WTC11 (cell line): Measurements from ENCODE around the gene FCHSD1. TPM values are rescaled to one million over a fixed set of nuclear protein-coding genes. Genes with fewer than 3 reads are reported as not detected.

Experiments
- ATAC-seq: fragments of 200-7000 bp; cut with Tn5 transposase; 2 replicates; pipeline ENCODE4 v1.10.0; 2021; ENCODE audit warnings: mild to moderate bottlenecking, moderate library complexity
- CTCF ChIA-PET: fragments of 300-600 bp; sonication (Branson Sonifier 250); formaldehyde crosslinking; loops from one replicate; lab custom pipeline; 2021; ENCODE audit warnings: antibody characterized with exemption; lab: Charles Lee
- POLR2A ChIA-PET: fragments of 350-600 bp; sonication (Branson Sonifier 250); formaldehyde crosslinking; loops from one replicate; lab custom pipeline; 2021; ENCODE audit warnings: antibody characterized with exemption; lab: Charles Lee
- DNase-seq: peaks from one replicate; pipeline ENCODE4 v3.0.0; 2021; ENCODE audit warnings: low spot score
- H3K27ac Mint-ChIP-seq: 2 replicates; pipeline ENCODE4 v1.8.0; 2021; ENCODE audit warnings: mixed read lengths
- H3K27me3 Mint-ChIP-seq: 2 replicates; pipeline ENCODE4 v1.8.0; 2021; ENCODE audit warnings: low read depth, mild to moderate bottlenecking, moderate library complexity, mixed read lengths
- H3K36me3 Mint-ChIP-seq: 2 replicates; pipeline ENCODE4 v1.8.0; 2021; ENCODE audit warnings: mixed read lengths
- H3K4me1 Mint-ChIP-seq: 2 replicates; pipeline ENCODE4 v1.8.0; 2022; ENCODE audit warnings: mixed read lengths
- H3K4me3 Mint-ChIP-seq: 2 replicates; pipeline ENCODE4 v1.8.0; 2021; ENCODE audit warnings: mild to moderate bottlenecking, moderate library complexity, mixed read lengths
- H3K9me3 Mint-ChIP-seq: 2 replicates; pipeline ENCODE4 v1.8.0; 2021; ENCODE audit warnings: mixed read lengths
- ARID4B ChIP-seq: sonication (generic); formaldehyde crosslinking; IDR thresholded peaks from 2 replicates; pipeline ENCODE4 v1.8.0; 2023; ENCODE audit warnings: missing genetic modification reagents, mild to moderate bottlenecking, borderline replicate concordance
- E2F1 ChIP-seq: sonication (generic); formaldehyde crosslinking; IDR thresholded peaks from 2 replicates; pipeline ENCODE4 v1.8.0; 2022; ENCODE audit warnings: mild to moderate bottlenecking, missing genetic modification reagents
- E2F5 ChIP-seq: sonication (generic); formaldehyde crosslinking; IDR thresholded peaks from 2 replicates; pipeline ENCODE4 v1.8.1; 2022; ENCODE audit warnings: mild to moderate bottlenecking, moderate library complexity, missing genetic modification reagents
- ERG ChIP-seq: fragments of 250-450 bp; sonication (Bioruptor Pico); IDR thresholded peaks from 2 replicates; pipeline ENCODE4 v1.8.0; 2021; ENCODE audit warnings: mild to moderate bottlenecking
- ESRRA ChIP-seq: sonication (generic); formaldehyde crosslinking; IDR thresholded peaks from 2 replicates; pipeline ENCODE4 v1.8.1; 2022; ENCODE audit warnings: mild to moderate bottlenecking, missing genetic modification reagents, borderline replicate concordance
- FOXP1 ChIP-seq: sonication (generic); formaldehyde crosslinking; IDR thresholded peaks from 2 replicates; pipeline ENCODE4 v1.8.0; 2022; ENCODE audit warnings: missing genetic modification reagents, mild to moderate bottlenecking, moderate library complexity, borderline replicate concordance
- NFE2L1 ChIP-seq: sonication (generic); formaldehyde crosslinking; IDR thresholded peaks from 2 replicates; pipeline ENCODE4 v1.8.1; 2023; ENCODE audit warnings: missing genetic modification reagents
- OVOL2 ChIP-seq: fragments of 250-450 bp; sonication (Bioruptor Pico); IDR thresholded peaks from 2 replicates; pipeline ENCODE4 v1.9.0; 2021; ENCODE audit warnings: mild to moderate bottlenecking, borderline replicate concordance
- SMAD3 ChIP-seq: sonication (generic); formaldehyde crosslinking; IDR thresholded peaks from 2 replicates; pipeline ENCODE4 v1.8.0; 2022; ENCODE audit warnings: missing genetic modification reagents, mild to moderate bottlenecking, borderline replicate concordance
- USF2 ChIP-seq: sonication (generic); formaldehyde crosslinking; IDR thresholded peaks from 2 replicates; pipeline ENCODE4 v1.8.1; 2023; ENCODE audit warnings: mild to moderate bottlenecking, missing genetic modification reagents, moderate library complexity
- ZNF121 ChIP-seq: sonication (generic); formaldehyde crosslinking; IDR thresholded peaks from 2 replicates; pipeline ENCODE4 v1.8.0; 2023; ENCODE audit warnings: missing genetic modification reagents
- ZNF138 ChIP-seq: sonication (generic); formaldehyde crosslinking; conservative IDR thresholded peaks from 2 replicates; pipeline ENCODE4 v1.8.1; 2022; ENCODE audit warnings: mild to moderate bottlenecking, moderate library complexity, missing genetic modification reagents
- ZNF219 ChIP-seq: sonication (generic); formaldehyde crosslinking; IDR thresholded peaks from 2 replicates; pipeline ENCODE4 v1.8.0; 2023; ENCODE audit warnings: missing genetic modification reagents, mild to moderate bottlenecking, borderline replicate concordance
- ZNF281 ChIP-seq: sonication (generic); formaldehyde crosslinking; IDR thresholded peaks from 2 replicates; pipeline ENCODE4 v1.8.0; 2023; ENCODE audit warnings: mild to moderate bottlenecking, missing genetic modification reagents
- ZNF396 ChIP-seq: fragments of 250-450 bp; sonication (Bioruptor Pico); IDR thresholded peaks from 2 replicates; pipeline ENCODE4 v1.8.0; 2021; ENCODE audit warnings: mild to moderate bottlenecking, moderate library complexity, borderline replicate concordance
- total RNA-seq: library from RNA; stranded (reverse); gene quantifications from 3 replicates; pipeline ENCODE4 v1.2.3, GENCODE V29; 2021

Gene FCHSD1
- total RNA-seq, 1 experiment from 2014 or later = 50.3 TPM

GRCh38 chr5:141605523-141606277, 45.5 kb downstream of the FCHSD1 start:
- Mint-ChIP-seq H3K27ac (peak overlapping the region; percentile 8), H3K4me1 (peaks cover 14% of the 10 kb centered on the region), H3K27me3 (no peaks in the 10 kb centered on the region), H3K36me3 (peaks cover 2% of the 10 kb centered on the region; the same call in 1 of the 2 replicates), H3K9me3 (no peaks in the 10 kb centered on the region), H3K4me3 (no peak overlapping the region)
- CTCF ChIA-PET = interaction anchor here (1.4 to 2.2 kb wide), 3 partner anchors 12 to 14 kb away, joined by 4 to 12 read pairs (median 12); partner anchors contain the start of gene DIAPH1
- DNase-seq (no peak), ATAC-seq (no peak; the same call in 1 of the 2 replicates)
- POLR2A ChIA-PET = no interaction called here
- TF ChIP-seq ZNF138 (CRISPR knock-in tag) = no peak

GRCh38 chr5:141603923-141604717, 47.1 kb downstream of the FCHSD1 start:
- H3K4me3 Mint-ChIP-seq = no peak overlapping the region
- TF ChIP-seq E2F5 (no peak), ERG (CRISPR knock-in tag) (no peak), ARID4B (no peak), ZNF219 (CRISPR knock-in tag) (no peak), SMAD3 (CRISPR knock-in tag) (no peak), NFE2L1 (CRISPR knock-in tag) (no peak), FOXP1 (CRISPR knock-in tag) (no peak), ZNF121 (CRISPR knock-in tag) (no peak)
- no peaks in the 10 kb centered on the region for H3K9me3 Mint-ChIP-seq
- ATAC-seq = peak; percentile 65
- DNase-seq = peak; percentile 21
- CTCF ChIA-PET = interaction anchor here (1.0 to 4.0 kb wide), 4 partner anchors 10 to 129 kb away, joined by 3 to 35 read pairs (median 5); partner anchors contain the start of genes DIAPH1 and PCDHGC3
- no peaks in the 10 kb centered on the region for H3K27me3 Mint-ChIP-seq
- POLR2A ChIA-PET = interaction anchor here (1.6 kb wide), 1 partner anchor 15 kb away, joined by 3 read pairs; the partner anchor contains the start of gene DIAPH1
- H3K27ac Mint-ChIP-seq = peak overlapping the region; percentile 29; the same call in 1 of the 2 replicates
- no peaks in the 10 kb centered on the region for H3K36me3 Mint-ChIP-seq
- H3K4me1 Mint-ChIP-seq = peaks cover 14% of the 10 kb centered on the region

- Mint-ChIP-seq H3K4me1 (peaks cover 14% of the 10 kb centered on the region), H3K9me3 (no peaks in the 10 kb centered on the region), H3K4me3 (no peak overlapping the region), H3K27ac (no peak overlapping the region), H3K27me3 (no peaks in the 10 kb centered on the region), H3K36me3 (no peaks in the 10 kb centered on the region)
- POLR2A ChIA-PET = no interaction called here
- ATAC-seq = no peak
- CTCF ChIA-PET = interaction anchor here (4.0 kb wide), 1 partner anchor 10 kb away, joined by 35 read pairs; no protein-coding TSS in a partner anchor
- no peak for DNase-seq
- TF ChIP-seq USF2 (CRISPR knock-in tag) (no peak), ZNF281 (CRISPR knock-in tag) (no peak), OVOL2 (CRISPR knock-in tag) (no peak), ZNF396 (CRISPR knock-in tag) (no peak), E2F1 (CRISPR knock-in tag) (no peak), ZNF138 (CRISPR knock-in tag) (no peak), ESRRA (no peak)
Observed at GRCh38 chr5:141602606-141603005, 48.6 kb downstream of the FCHSD1 start.
